HTERT RPE-1 (cell line): ENCODE measurements around the gene PSRC1.

Experiments used
- in situ Hi-C: fragments of 300-500 bp; cut with MboI; formaldehyde crosslinking; loops from 4 replicates; pipeline ENCODE4 v1.14.3; 2020; ENCODE audit warnings: low sequenced_read_pairs

PSRC1 gene

DNA sequence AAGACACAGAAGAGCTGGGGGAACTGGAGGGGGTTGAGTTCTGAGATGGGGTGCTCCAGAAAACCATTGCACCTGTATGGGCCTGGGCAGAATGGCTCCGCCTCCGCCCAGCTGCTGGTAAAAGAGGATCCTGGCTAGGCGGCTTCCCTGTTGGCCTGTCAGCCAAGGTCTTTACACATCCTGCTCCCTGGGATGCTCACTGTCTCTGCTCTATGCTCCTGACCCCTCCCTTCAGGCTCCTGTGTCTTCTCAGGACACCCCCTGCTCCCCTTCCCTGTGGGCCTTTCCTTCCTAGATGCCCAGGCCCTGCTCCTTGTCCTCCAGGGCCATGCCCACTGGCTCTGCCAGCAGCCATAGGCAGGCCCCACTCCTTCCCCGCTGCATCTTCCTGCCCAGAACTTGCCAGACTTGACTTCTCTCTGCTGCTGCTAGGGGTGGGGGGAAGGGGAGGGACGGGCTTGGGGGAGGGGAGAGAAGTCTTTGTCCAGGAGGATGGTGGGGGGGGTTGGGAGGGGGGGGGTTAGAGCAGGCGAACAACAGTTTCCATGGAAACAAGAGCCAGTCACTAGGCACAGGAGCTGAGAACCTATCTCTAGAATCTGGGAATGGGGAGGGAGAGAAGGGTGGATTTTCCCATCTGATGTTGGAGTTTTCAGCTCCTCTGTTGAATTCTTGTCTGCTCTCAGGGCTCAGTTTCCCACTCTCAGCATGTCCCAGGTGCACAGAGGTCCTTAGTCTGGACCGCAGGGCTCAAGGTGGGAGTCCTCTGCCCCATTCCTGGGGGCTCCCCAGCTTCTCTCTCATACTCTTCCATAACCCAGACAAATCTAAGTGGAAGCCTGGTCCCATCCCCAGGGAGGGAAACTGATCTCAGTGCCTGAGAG is 23.0 kb downstream of the PSRC1 start:
- in situ Hi-C loops: no loop called here

DNA sequence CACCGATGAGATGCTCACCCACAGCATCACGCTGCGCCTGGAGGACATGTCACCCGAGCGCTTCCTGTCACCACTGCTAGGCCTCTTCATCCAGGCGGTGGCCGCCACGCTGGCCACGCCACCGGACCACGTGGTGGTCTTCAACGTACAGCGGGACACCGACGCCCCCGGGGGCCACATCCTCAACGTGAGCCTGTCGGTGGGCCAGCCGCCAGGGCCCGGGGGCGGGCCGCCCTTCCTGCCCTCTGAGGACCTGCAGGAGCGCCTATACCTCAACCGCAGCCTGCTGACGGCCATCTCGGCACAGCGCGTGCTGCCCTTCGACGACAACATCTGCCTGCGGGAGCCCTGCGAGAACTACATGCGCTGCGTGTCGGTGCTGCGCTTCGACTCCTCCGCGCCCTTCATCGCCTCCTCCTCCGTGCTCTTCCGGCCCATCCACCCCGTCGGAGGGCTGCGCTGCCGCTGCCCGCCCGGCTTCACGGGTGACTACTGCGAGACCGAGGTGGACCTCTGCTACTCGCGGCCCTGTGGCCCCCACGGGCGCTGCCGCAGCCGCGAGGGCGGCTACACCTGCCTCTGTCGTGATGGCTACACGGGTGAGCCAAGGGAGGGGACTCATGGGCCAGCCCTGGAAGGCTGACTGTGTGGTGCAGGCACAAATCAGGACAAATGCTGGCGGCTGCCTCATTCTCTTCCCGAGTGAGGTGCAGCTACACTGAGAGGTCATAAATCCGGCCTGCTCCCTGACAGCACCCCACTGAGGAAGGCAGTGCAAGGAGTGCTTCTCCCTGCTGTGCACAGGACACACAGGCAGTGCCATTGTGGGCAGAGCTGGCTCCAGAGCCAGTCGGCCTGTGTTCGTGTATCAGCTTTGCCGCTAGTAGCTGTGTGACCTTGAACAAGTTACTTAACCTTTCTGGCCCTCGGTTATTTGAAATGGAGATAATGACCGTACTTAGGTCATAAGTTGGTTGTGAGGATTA is 24.2 kb downstream of the PSRC1 start:
- in situ Hi-C loops: no loop called here

DNA sequence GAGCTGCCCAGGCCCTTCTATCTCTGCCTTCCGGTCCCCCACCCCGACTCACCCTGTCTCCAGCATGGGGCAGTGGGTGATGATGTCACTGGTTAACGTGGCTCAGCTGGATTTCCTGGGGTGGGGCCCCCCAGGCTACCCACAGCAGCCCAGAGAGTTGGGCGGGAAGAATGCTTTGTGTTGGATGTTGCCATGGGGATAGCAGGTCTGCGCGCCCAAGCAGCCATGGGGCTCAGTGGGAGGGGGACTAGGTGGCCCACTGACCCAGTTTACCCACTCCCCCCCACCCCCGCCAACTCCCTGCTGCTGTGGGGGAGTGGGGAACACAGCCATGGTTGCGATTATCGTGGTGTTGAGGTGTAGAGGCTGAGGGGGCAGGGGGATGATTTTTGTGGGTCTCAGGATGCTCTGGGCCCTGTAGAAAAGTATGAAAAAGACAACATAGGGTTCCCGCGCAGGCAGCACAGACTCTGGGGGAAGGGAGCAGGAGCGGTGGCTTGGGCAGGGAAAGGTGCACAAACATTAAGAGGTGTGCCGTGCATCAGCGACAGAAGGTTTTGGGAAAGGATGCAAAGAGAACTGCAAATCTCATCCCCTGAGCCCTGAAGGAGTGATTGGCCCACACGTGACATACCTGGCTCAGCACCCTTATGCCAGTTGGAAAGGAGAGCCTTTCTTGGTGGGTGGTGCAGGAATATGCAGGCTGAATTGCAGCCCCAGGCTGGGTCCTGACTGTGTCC is 25.1 kb downstream of the PSRC1 start:
- in situ Hi-C loops: no loop called here

DNA sequence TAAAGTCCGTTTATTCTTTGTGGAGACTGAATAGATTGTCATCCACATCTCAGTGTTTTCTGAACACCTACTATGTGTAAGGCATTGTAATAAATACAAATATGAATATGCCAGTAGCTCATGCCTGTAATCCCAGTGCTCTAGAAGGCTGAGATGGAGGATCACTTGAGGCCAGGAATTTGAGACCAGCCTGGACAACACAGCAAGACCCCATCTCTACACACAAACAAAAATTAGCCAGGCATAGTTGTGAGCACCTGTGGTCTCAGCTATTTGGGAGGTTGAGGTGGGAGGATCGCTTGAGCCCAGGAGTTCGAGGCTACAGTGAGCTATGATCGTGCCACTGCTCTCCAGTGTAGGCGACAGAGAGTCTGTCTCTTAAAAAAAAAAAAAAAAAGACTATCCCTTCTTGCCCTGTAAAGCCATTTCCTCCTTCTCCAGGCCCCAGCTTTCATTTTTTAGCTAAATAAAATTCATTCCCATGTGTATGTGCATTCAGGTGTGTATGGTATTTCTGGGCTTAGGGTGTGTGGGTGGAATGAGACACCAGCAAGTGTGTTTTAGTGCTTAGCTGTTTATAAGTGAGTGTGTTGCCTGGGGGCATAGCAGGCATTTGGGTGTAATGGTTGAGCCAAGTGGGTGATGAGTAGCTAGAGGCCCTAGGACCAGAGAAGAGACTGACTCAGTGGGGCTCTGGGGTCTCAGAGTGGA is 25.8 kb downstream of the PSRC1 start:
- in situ Hi-C loops: no loop called here

DNA sequence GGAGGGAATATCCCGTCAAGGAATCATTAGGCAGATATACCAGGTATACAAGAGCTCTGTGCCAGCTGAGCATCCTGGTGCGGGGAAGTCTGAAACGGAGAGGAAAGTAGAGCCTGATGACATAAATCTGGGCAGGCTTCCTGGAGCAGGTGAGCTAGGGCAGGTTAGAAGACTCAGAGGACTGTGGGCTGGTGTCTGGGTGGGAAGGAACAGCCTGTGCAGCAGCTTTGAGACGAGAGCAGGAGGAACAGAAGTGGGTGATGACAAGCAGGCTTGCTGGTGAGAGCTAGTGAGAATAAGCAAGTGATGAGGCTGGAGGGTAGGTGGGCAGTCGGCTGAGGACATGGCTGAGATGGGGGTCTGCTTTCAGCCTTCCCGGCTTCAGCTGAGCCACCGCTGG is 26.9 kb downstream of the PSRC1 start:
- in situ Hi-C loops: no loop called here

DNA sequence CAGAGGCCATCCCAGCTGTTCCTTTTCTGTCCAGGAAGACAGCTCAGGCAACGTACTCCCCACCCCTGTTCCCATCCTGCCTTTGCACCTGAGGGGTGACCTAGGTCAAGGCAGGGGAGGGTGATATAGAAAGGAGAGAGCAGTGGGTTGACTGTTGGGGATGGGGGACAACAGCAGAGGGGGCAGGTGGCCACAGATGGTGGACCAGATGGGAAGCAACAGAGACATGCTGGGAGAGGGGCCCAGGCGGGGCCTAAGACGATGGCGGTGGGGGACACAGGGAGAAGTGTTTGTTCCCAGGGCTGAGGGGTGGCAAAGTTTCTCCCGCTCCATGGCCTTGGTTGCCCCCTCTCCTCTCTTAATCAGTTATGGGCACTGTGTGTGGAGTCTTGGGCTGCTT is 27.3 kb downstream of the PSRC1 start:
- in situ Hi-C loops: no loop called here

DNA sequence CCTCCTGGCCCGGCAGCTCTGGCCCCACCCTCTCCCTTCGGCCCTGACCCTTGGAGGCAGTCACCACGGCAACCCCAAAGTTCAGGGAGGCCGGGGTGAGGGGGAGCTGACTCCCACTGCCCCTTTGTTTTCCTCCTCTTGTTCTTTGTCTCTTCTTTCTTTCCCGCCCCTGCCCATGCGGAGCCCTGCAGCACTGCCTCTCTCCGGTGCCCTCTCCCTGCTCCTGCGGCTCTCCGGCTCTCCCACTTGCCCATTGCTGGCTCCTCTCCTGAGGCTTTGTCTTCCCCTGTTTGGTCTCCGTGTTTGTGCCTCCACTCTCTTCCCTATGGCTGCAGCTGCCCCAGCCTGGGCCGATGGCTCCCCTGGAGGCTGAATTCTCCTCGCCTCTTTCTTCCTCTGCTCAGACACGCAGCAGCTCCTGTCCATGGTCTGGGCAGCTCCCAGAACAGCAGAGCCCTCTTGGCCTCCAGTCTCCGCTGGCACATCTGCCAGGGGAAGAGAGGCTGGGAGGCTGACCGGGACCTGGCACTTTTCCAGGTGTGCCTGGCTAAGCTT is 27.8 kb downstream of the PSRC1 start:
- in situ Hi-C loops: no loop called here

DNA sequence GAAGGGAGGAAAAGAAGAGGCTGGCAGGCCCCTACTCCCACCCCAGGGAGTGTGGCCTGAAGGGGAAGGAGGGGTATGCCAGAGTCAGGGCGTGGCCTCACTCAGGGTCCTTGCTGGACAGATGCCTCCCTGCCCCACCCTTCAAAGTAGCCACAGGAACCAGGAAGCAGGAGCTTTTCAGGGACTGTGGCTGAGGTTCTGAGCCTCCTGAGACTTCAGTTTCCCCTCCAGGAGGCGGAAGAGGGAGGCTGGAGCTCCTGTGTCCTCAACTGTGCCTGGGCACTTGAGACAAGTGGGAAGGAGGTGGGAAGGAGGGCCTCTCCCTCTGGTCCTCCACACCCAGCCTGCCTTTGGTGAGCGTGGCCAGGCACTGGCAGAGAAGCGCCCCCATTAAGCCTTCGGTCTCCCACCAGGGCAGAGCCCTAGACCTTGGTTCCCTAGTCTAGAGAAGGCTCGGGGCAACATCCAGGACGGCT is 28.3 kb downstream of the PSRC1 start:
- in situ Hi-C loops: no loop called here

DNA sequence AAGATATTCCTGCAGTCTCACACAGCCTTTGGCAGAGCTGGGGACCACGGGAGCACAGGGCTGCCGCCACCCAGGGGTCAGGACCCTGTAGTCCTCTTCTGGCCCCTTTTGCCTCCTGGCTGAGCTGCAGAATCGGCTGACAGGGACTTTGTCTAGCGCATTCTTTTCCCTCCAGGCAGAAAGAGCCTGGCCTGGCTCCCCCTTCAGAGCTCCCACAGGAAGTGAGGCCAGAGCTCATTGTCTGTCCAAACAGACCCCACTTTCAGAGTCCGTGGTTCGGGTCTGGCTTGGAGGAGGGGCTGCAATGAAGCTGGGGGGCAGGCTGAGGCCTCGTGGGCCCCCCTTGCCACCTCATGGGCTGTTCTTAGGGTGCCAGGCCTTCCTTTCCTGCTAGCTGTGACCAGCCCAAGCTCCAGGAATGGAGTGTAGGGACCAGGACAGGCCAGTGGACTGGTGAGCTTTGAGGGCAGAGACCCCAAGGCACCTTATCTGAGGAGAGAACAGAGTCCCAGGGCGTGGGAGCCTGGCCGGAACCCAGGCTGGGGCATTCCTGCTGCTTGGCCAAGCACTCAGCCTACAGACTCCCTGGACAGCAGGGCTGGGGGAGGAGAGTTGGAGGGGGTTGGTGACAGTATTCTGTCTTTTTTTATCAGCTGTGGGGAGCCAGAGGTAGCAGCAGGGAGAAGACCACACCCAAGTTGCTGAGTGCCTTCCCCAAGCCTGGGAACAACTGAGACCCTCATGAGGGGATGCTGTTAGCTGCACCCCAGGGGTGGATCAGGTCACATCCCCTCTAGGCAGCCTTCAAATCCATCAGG is 28.9 kb downstream of the PSRC1 start:
- in situ Hi-C loops: no loop called here

DNA sequence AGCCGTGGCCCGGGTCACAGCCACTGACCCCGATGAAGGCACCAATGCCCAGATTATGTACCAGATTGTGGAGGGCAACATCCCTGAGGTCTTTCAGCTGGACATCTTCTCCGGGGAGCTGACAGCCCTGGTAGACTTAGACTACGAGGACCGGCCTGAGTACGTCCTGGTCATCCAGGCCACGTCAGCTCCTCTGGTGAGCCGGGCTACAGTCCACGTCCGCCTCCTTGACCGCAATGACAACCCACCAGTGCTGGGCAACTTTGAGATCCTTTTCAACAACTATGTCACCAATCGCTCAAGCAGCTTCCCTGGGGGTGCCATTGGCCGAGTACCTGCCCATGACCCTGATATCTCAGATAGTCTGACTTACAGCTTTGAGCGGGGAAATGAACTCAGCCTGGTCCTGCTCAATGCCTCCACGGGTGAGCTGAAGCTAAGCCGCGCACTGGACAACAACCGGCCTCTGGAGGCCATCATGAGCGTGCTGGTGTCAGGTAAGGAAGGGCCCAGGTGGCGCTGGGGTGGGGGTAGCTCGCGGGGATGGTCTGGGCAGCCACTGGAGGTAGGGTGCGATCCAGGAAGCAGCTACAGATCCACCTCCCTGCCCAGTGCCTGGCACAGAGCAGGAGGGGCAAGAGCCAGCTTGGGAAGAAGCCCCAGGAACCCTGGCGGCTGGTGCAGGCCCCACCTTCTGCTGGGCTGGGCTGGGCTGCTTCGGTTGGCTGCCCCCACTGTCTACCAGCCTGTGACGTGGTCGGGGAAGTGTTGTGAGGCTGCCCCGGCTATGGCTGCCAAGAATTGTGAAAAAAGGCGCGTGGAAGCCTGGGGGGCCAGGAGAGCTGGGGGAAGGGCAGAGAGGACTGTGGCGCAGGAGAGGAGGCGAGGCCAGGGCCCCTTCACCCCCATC is 29.8 kb downstream of the PSRC1 start:
- in situ Hi-C loops: no loop called here

DNA sequence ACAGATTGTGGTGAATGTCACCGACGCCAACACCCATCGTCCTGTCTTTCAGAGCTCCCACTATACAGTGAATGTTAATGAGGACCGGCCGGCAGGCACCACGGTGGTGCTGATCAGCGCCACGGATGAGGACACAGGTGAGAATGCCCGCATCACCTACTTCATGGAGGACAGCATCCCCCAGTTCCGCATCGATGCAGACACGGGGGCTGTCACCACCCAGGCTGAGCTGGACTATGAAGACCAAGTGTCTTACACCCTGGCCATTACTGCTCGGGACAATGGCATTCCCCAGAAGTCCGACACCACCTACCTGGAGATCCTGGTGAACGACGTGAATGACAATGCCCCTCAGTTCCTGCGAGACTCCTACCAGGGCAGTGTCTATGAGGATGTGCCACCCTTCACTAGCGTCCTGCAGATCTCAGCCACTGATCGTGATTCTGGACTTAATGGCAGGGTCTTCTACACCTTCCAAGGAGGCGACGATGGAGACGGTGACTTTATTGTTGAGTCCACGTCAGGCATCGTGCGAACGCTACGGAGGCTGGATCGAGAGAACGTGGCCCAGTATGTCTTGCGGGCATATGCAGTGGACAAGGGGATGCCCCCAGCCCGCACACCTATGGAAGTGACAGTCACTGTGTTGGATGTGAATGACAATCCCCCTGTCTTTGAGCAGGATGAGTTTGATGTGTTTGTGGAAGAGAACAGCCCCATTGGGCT is 30.6 kb downstream of the PSRC1 start:
- in situ Hi-C loops: no loop called here

DNA sequence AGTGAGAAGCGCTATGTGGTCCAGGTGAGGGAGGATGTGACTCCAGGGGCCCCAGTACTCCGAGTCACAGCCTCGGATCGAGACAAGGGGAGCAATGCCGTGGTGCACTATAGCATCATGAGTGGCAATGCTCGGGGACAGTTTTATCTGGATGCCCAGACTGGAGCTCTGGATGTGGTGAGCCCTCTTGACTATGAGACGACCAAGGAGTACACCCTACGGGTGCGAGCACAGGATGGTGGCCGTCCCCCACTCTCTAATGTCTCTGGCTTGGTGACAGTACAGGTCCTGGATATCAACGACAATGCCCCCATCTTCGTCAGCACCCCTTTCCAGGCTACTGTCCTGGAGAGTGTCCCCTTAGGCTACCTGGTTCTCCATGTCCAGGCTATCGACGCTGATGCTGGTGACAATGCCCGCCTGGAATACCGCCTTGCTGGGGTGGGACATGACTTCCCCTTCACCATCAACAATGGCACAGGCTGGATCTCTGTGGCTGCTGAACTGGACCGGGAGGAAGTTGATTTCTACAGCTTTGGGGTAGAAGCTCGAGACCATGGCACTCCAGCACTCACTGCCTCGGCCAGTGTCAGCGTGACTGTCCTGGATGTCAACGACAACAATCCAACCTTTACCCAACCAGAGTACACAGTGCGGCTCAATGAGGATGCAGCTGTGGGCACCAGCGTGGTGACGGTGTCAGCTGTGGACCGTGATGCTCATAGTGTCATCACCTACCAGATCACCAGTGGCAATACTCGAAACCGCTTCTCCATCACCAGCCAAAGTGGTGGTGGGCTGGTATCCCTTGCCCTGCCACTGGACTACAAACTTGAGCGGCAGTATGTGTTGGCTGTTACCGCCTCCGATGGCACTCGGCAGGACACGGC is 31.4 kb downstream of the PSRC1 start:
- in situ Hi-C loops: no loop called here

DNA sequence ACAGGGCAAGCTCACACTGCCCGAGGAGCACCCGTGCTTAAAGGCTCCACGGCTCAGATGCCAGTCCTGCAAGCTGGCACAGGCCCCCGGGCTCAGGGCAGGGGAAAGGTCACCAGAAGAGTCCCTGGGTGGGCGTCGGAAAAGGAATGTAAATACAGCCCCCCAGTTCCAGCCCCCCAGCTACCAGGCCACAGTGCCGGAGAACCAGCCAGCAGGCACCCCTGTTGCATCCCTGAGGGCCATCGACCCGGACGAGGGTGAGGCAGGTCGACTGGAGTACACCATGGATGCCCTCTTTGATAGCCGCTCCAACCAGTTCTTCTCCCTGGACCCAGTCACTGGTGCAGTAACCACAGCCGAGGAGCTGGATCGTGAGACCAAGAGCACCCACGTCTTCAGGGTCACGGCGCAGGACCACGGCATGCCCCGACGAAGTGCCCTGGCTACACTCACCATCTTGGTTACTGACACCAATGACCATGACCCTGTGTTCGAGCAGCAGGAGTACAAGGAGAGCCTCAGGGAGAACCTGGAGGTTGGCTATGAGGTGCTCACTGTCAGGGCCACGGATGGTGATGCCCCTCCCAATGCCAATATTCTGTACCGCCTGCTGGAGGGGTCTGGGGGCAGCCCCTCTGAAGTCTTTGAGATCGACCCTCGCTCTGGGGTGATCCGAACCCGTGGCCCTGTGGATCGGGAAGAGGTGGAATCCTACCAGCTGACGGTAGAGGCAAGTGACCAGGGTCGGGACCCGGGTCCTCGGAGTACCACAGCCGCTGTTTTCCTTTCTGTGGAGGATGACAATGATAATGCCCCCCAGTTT is 32.3 kb downstream of the PSRC1 start:
- in situ Hi-C loops: no loop called here

DNA sequence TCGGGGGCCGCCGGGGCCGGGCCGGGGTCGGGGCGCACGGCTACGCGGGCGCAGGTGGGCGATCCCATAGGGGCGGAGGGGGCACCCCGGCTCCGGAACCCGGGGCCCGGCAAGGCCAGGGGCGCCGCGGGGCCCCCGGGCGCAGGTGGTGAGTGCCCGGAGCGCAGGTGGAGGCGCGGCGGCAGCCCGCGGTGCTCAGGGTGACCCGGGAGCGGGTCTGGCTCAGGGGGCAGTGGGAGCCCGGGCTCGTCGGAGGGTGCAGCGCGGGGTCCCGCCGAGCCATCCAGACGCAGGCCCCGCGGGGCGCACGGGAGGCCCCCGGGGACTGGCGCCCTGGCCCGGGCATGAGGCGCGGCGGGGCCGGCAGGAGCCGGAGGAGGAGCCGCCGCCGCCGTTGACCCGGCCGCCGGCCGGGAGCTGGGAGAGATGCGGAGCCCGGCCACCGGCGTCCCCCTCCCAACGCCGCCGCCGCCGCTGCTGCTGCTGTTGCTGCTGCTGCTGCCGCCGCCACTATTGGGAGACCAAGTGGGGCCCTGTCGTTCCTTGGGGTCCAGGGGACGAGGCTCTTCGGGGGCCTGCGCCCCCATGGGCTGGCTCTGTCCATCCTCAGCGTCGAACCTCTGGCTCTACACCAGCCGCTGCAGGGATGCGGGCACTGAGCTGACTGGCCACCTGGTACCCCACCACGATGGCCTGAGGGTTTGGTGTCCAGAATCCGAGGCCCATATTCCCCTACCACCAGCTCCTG is 33.1 kb downstream of the PSRC1 start:
- in situ Hi-C loops: no loop called here
